HL-60 (cell line): Measurements from ENCODE around the gene KCNQ5.

Experiments
- DNase-seq, 2 experiments: peaks; one replicate each; pipeline ENCODE4 v3.0.0-alpha.2; 2010 to 2020; ENCODE audit warnings: low read depth in 1 of 2, low spot score in 1 of 2
- H3K27ac ChIP-seq: fragments of 250-450 bp; sonication (Bioruptor Pico); replicated peaks from 2 replicates; pipeline ENCODE4 v1.5.1; 2020; ENCODE audit warnings: mild to moderate bottlenecking, moderate library complexity
- H3K27me3 ChIP-seq: fragments of 250-450 bp; sonication (Bioruptor Pico); 2 replicates; pipeline ENCODE4 v1.5.1; 2021; ENCODE audit warnings: mild to moderate bottlenecking, moderate library complexity; ENCODE audit not compliant: insufficient read depth, poor library complexity, severe bottlenecking
- H3K4me3 ChIP-seq: replicated peaks from 2 replicates; pipeline ENCODE4 v1.5.1; 2011; ENCODE audit warnings: mild to moderate bottlenecking, control low read depth, low read length; ENCODE audit not compliant: insufficient read depth
- GABPA ChIP-seq: IDR thresholded peaks from 2 replicates; pipeline ENCODE4 v1.6.1; 2012; ENCODE audit warnings: low read depth
- POLR2AphosphoS5 ChIP-seq: IDR thresholded peaks from 2 replicates; pipeline ENCODE4 v1.6.1; 2012; ENCODE audit warnings: low read depth
- SPI1 ChIP-seq: IDR thresholded peaks from 2 replicates; pipeline ENCODE4 v1.6.1; 2012; ENCODE audit warnings: low read depth, mild to moderate bottlenecking, borderline replicate concordance
- TF ChIP-seq, protein P1 (sequence below): IDR thresholded peaks from 2 replicates; pipeline ENCODE4 v1.6.1; 2012; ENCODE audit warnings: low read depth; ENCODE audit not compliant: insufficient replicate concordance
- TF ChIP-seq, protein P2 (sequence below): IDR thresholded peaks from one replicate; pipeline ENCODE4 v1.5.1; 2011; ENCODE audit warnings: low read length, control low read depth, inconsistent platforms; ENCODE audit not compliant: insufficient read depth

The KCNQ5 gene

DNA sequence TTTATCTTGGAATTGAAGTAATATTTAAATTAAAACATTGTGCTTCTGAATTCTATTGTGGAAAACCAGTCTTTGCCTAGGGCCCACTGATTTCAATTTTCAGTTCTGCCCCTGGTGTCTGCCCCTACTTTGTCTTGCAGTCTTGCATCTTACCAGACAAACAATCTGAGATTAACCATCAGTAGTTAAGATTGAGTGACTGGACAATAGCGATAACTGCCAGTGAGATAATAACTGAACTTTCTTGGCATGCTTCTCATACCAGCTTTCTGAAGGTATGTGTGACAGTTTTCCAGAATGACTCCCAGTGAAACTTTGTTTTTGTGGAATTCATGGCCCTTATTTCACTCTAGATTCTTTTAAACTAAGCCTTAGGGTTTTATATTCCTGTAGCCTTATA, 53.5 kb downstream of the KCNQ5 start:
- H3K27me3 ChIP-seq: no peaks in the 10 kb centered on the region
- no peak for TF ChIP-seq SPI1
- TF ChIP-seq, protein P1, sequence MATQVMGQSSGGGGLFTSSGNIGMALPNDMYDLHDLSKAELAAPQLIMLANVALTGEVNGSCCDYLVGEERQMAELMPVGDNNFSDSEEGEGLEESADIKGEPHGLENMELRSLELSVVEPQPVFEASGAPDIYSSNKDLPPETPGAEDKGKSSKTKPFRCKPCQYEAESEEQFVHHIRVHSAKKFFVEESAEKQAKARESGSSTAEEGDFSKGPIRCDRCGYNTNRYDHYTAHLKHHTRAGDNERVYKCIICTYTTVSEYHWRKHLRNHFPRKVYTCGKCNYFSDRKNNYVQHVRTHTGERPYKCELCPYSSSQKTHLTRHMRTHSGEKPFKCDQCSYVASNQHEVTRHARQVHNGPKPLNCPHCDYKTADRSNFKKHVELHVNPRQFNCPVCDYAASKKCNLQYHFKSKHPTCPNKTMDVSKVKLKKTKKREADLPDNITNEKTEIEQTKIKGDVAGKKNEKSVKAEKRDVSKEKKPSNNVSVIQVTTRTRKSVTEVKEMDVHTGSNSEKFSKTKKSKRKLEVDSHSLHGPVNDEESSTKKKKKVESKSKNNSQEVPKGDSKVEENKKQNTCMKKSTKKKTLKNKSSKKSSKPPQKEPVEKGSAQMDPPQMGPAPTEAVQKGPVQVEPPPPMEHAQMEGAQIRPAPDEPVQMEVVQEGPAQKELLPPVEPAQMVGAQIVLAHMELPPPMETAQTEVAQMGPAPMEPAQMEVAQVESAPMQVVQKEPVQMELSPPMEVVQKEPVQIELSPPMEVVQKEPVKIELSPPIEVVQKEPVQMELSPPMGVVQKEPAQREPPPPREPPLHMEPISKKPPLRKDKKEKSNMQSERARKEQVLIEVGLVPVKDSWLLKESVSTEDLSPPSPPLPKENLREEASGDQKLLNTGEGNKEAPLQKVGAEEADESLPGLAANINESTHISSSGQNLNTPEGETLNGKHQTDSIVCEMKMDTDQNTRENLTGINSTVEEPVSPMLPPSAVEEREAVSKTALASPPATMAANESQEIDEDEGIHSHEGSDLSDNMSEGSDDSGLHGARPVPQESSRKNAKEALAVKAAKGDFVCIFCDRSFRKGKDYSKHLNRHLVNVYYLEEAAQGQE: no peak
- TF ChIP-seq, protein P2, sequence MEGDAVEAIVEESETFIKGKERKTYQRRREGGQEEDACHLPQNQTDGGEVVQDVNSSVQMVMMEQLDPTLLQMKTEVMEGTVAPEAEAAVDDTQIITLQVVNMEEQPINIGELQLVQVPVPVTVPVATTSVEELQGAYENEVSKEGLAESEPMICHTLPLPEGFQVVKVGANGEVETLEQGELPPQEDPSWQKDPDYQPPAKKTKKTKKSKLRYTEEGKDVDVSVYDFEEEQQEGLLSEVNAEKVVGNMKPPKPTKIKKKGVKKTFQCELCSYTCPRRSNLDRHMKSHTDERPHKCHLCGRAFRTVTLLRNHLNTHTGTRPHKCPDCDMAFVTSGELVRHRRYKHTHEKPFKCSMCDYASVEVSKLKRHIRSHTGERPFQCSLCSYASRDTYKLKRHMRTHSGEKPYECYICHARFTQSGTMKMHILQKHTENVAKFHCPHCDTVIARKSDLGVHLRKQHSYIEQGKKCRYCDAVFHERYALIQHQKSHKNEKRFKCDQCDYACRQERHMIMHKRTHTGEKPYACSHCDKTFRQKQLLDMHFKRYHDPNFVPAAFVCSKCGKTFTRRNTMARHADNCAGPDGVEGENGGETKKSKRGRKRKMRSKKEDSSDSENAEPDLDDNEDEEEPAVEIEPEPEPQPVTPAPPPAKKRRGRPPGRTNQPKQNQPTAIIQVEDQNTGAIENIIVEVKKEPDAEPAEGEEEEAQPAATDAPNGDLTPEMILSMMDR: no peak
- TF ChIP-seq POLR2AphosphoS5: no peak
- no peak for TF ChIP-seq GABPA
- no peak for DNase-seq
- no peak overlapping the region for H3K27ac ChIP-seq
- H3K4me3 ChIP-seq: no peak overlapping the region

DNA sequence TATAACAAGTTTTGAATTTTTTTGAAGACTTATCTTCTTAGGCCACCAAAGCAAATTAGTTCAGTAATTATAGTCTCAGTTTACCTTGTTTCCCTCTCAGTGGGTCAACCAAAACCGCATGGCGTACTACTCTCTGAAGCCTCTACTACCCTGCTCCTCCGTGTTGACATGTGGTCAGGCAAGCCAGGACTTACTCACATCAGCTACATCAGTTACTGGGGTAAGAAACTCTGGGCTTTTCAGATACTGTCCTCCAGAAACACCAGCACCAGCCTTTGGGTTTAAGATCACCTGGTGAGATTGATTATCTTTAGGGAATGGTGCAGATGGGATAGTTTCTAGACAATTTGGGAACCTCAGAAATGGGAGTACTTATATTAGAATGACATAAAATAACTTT, 55.1 kb downstream of the KCNQ5 start:
- Histone ChIP-seq H3K4me3 (no peak overlapping the region), H3K27ac (no peak overlapping the region), H3K27me3 (no peaks in the 10 kb centered on the region)
- TF ChIP-seq POLR2AphosphoS5 (no peak), SPI1 (no peak), GABPA (no peak)
- TF ChIP-seq, protein P2: no peak
- TF ChIP-seq, protein P1: no peak
- no peak for DNase-seq

DNA sequence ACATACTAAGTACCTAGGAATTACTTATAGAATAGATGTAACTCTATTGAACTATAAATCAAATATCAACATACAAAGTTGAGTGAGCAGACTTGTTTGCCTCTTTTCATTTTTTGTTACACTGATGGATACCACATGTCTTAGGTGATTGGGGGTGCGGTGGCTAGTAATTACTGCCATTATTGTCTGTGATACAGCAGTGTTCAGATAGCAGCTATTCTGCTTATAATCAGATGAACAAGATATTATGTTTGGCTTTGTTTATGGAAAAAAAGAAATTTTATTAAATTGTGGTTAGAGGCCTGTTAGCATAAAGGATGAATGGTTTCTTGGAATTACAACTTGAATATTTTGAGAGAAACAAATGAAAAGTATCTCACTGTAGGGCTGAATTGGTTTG, 55.9 kb downstream of the KCNQ5 start:
- DNase-seq: no peak
- Histone ChIP-seq H3K27me3 (no peaks in the 10 kb centered on the region), H3K4me3 (no peak overlapping the region), H3K27ac (no peak overlapping the region)
- TF ChIP-seq, protein P2: no peak
- TF ChIP-seq POLR2AphosphoS5 (no peak), SPI1 (no peak), GABPA (no peak)
- TF ChIP-seq, protein P1: no peak
